Ovary (tissue), 9 donors: Measurements from ENCODE around the gene NEAT1. TPM values are rescaled to one million over a fixed set of nuclear protein-coding genes. Genes with fewer than 3 reads are reported as not detected.
A peak's percentile ranks its signal among the peaks of the same experiment; 100 is the strongest.

Source experiments
- DNase-seq, 5 donors: peaks; one replicate each; pipeline ENCODE4 v3.0.0-alpha.2; 2019 to 2020
- H3K27ac ChIP-seq, 2 donors: fragments of 200-600 bp; one replicate each; pipeline versions ENCODE4 v1.5.1 to v1.8.0; 2019 to 2022
- H3K27me3 ChIP-seq: fragments of 200-600 bp; one replicate; pipeline ENCODE4 v1.8.0; 2022
- H3K36me3 ChIP-seq: fragments of 200-600 bp; sonication (generic); one replicate; pipeline ENCODE4 v1.5.1; 2019
- H3K4me1 ChIP-seq: one replicate; pipeline ENCODE4 v1.8.1; 2013; ENCODE audit warnings: mild to moderate bottlenecking, moderate library complexity; ENCODE audit not compliant: insufficient read depth
- H3K4me3 ChIP-seq: fragments of 200-600 bp; sonication (generic); one replicate; pipeline ENCODE4 v1.5.1; 2017
- H3K9me3 ChIP-seq, 2 donors: fragments of 200-600 bp in 1 of 2; sonication (generic) in 1 of 2; one replicate each; pipeline versions ENCODE4 v1.5.1 to v1.8.1; 2013 to 2019; ENCODE audit warnings: mild to moderate bottlenecking in 1 of 2, moderate library complexity in 1 of 2
- CTCF ChIP-seq, 3 donors: fragments of 450-650 bp in 2 of 3; fragments of 200-600 bp in 1 of 3; IDR thresholded peaks; one replicate each; pipeline versions ENCODE4 v1.5.1 to v1.8.0; 2016 to 2022; ENCODE audit warnings: antibody characterized with exemption in 3 of 3, mild to moderate bottlenecking in 1 of 3
- EP300 ChIP-seq: sonication (generic); formaldehyde crosslinking; IDR thresholded peaks from one replicate; pipeline ENCODE4 v1.6.1; 2017; ENCODE audit warnings: antibody characterized with exemption
- POLR2A ChIP-seq: fragments of 450-650 bp; IDR thresholded peaks from one replicate; pipeline ENCODE4 v1.6.1; 2017; ENCODE audit warnings: antibody characterized with exemption, mild to moderate bottlenecking, moderate library complexity
- WGBS, 3 donors: extraction: QIAGEN DNeasy Blood & Tissue Kit in 1 of 3; methylation state at CpG; one replicate each; pipeline versions ENCODE4 v1.1.5 to v1.1.7; 2013 to 2017; 5-methylcytosine and 5-hydroxymethylcytosine counted together
- intact Hi-C, 4 donors: fragments of 100-400 bp; cut with DNase I; formaldehyde crosslinking; loops; one replicate each; pipeline versions ENCODE4 v1.11.0 to v1.15.1; 2022 to 2023
- polyA plus RNA-seq, 2 donors: library from polyadenylated mRNA; stranded (reverse); fragments of 200-250 nt in 1 of 2; fragments of 350-450 nt in 1 of 2; fragmentation: Illumina TruSeq in 1 of 2; extraction: RNeasy Lipid Tissue Mini Kit (QIAGEN cat#74804) in 1 of 2; gene quantifications; one replicate each; pipeline ENCODE4 v1.2.3, GENCODE V29; 2013 to 2014
- total RNA-seq, 7 donors: library from RNA; depleted of rRNA in 2 of 7; stranded (reverse); fragments of >200 nt in 2 of 7; fragmentation: NEBNext Ultra II Directional in 3 of 7; extraction: Animal tissue kit (Norgen Biotek cat#: 25700) in 3 of 7; gene quantifications; one replicate each; pipeline versions ENCODE4 v1.1.0 to v1.2.4, GENCODE V29; 2016 to 2023
- donor health status: DM: no; HTN: no; CAD: no; lungs with moderate emphysema.
- donor health status: DM: no; HTN: no; CAD: no.
- donor health status: Bipolar disorder and iron deficiency.
- donor health status: DM: yes; HTN: yes; CAD: no.
- donor health status: DM: no; HTN: no; CAD: no.
- donor health status: DM: yes; HTN: yes; CAD: no.

Gene NEAT1
- total and polyA plus RNA-seq, 9 donors, result 175 to 850 (median 351) TPM

DNA sequence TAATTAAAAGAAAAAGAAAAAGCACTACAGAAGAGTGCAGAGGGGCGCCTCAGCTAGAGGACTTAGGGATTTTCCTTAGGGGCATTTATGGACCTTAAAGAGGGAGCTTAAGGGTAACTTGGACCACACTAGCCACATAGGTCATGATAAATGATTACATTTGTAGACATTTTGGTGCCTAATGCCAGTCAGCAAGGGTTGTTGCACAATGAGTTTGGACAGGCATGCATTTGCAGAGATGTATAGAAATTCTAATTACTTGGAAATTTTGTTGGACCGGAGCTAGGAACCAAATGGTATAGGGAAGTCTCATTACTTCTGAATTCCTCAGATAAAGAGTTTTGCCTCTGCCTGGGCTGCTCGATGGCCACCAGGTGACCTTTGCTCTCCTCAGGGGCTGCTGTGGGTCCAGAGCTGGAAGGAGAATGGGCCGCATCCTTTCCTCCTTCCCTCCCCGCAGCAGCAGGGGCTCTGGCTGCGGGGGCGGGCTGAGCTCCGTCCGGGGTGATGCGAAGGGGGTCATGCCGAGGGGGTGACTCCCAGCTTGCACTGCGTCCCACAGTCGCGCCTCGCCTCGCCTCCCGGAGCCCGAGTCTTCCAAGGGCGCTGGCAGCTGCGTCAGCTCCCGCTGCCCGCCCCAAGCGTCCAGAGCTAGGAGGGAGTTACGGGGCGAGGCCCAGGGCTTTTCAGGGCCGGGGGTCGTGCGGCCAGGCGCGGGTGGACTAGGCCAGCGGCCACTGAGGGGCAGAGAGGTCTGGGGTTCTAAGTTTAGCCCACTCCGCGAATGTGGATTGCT lies 56.0 kb downstream of the NEAT1 start:
- Histone ChIP-seq H3K36me3 (no peaks in the 10 kb centered on the region), H3K4me3 (peak overlapping the region; percentile 94), H3K4me1 (peaks cover 12% of the 10 kb centered on the region), H3K9me3 (no peaks in the 10 kb centered on the region), H3K27me3 (no peaks in the 10 kb centered on the region), H3K27ac (peak overlapping the region; percentile 93 to 96)
- DNase-seq, result peak; percentile 90 to 92 (median 91)
- intact Hi-C loops, result loop anchor here in 1 of 4 donors (5.0 kb wide), 1 partner anchor 56 kb away; the partner anchor contains the start of gene NEAT1
- WGBS, 3 donors, result 3 to 22% (median 12%) methylated on average over 29 to 33 of the region's 33 CpGs
- TF ChIP-seq EP300, result no peak
- TF ChIP-seq POLR2A, result peak; percentile 87
- peak in 1 of 3 donors; percentile 3 for TF ChIP-seq CTCF (IDR thresholded peaks at IDR 0.05)

DNA sequence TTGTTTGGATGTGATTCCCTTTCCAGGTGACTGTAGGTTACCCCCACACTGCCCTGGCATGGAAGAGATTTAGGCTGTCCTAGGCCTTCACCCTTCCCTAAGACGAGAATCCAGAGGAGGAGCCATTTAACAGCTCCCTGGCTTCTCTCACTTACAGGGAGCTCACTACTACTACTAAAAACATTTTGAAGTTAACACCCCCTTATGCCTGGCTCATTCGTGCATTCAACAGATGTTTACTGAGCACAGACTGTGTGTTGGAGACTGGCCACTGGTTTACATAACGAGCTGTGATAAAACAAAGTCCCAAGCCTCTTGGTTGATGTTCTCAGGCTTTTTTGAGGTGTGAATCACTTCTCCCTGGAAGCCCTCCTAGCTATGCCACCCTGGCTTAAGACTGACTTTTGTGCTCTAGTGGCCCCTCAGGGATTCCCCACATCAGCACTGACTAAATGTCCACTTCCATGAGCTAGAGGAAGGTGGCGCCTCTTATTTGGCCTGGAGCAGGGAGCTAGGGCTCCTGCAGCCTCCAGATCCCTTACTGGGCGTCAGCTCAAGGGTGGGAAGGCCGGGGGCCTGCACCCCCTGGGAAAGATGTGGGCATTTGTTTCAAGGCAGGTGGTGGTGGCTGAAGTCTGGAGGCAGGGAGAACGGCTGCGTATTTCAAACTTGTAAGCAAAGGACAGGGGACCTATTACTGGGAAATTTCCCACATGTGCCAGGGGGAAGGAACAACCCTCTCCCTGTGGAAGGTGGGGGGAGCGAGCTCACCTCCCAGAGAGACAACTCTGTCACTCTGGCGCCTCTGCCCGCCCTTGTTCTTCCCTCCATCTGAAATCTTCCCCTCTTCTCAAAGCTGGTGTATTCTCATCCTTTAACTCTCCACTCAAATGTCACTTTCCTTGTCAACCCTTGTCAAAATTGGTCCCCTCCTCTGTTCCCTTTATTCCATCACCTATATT lies 56.9 kb downstream of the NEAT1 start:
- H3K4me1 ChIP-seq, result peaks cover 12% of the 10 kb centered on the region
- no peaks in the 10 kb centered on the region for H3K36me3 ChIP-seq
- WGBS, 3 donors, result 37 to 40% (median 38%) methylated on average over 11 of the region's 11 CpGs
- intact Hi-C loops, result loop anchor here in 1 of 4 donors (5.0 kb wide), 1 partner anchor 57 kb away; the partner anchor contains the start of gene NEAT1
- peak; percentile 52 to 86 (median 69) for DNase-seq
- TF ChIP-seq EP300 (no peak), POLR2A (no peak), CTCF (IDR thresholded peaks at IDR 0.05) (no peak)
- H3K27ac ChIP-seq, result peak overlapping the region; percentile 93 to 96
- no peaks in the 10 kb centered on the region for H3K9me3 ChIP-seq
- no peaks in the 10 kb centered on the region for H3K27me3 ChIP-seq
- peak overlapping the region; percentile 94 for H3K4me3 ChIP-seq

- WGBS, 3 donors, result 98 to 100% (median 99%) methylated on average over 2 of the region's 2 CpGs
- Histone ChIP-seq H3K36me3 (no peaks in the 10 kb centered on the region), H3K4me3 (no peak overlapping the region), H3K9me3 (no peaks in the 10 kb centered on the region), H3K27ac (peak overlapping the region in 1 of 2 donors; percentile 68), H3K27me3 (no peaks in the 10 kb centered on the region), H3K4me1 (peaks cover 18% of the 10 kb centered on the region)
- DNase-seq, result no peak
- intact Hi-C loops, result no loop called here
- TF ChIP-seq EP300 (no peak), POLR2A (no peak), CTCF (IDR thresholded peaks at IDR 0.05) (no peak)
Observed at GRCh38 chr11:65482306-65482850, 59.8 kb downstream of the NEAT1 start.

DNA sequence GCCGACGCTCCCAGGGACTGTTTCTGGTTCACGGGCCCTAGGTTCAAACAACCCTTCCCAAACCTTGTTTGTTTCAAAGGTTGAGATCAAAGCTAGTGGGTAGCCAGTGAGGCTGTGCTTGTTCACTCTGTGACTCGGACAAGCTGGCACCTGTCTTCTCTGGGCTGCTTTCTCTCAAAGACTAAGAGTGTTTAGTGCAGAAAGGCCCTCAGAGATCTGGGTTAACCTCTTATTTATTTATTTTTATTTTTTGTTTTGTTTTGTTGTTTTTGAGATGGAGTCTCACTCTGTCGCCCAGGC lies 63.3 kb downstream of the NEAT1 start:
- intact Hi-C loops, result no loop called here
- WGBS, 3 donors, result 36 to 62% (median 45%) methylated on average over 5 of the region's 5 CpGs
- Histone ChIP-seq H3K36me3 (no peaks in the 10 kb centered on the region), H3K9me3 (no peaks in the 10 kb centered on the region), H3K27ac (peak overlapping the region; percentile 47 to 86), H3K4me1 (peaks cover 39% of the 10 kb centered on the region), H3K27me3 (no peaks in the 10 kb centered on the region), H3K4me3 (no peak overlapping the region)
- no peak for TF ChIP-seq CTCF (IDR thresholded peaks at IDR 0.05)
- no peak for TF ChIP-seq EP300
- TF ChIP-seq POLR2A, result no peak
- DNase-seq, result no peak
